ENCODE results near the gene KSR1. TPM values are rescaled to one million over a fixed set of nuclear protein-coding genes. Genes with fewer than 3 reads are reported as not detected.
A peak's percentile ranks its signal among the peaks of the same experiment; 100 is the strongest.

KSR1 gene
- total and polyA plus RNA-seq, 11 donors, result 6.1 to 31.1 (median 7.5) TPM

DNA sequence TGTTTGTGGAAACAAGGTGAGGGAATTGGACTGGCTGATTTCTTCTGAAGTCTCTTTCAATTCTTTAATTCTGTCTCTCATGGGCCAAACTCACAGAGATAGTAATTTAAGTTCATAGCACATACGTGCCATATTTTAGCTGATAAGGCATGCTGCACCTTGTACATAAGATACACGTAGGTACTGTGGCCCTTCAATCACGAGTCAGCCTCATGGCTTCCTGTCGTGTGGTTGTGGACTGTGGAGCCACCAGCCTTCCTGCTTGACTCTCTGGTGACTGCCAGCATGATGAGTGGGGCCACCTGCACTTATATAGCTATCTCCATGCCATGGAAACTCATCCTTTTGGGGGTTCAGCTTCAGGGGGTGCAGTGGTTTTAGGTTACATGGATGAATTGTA is 25.1 kb downstream of the KSR1 start:
- Histone ChIP-seq H3K36me3 (no peaks in the 10 kb centered on the region), H3K27ac (no peak overlapping the region), H3K4me3 (no peak overlapping the region), H3K9me3 (no peaks in the 10 kb centered on the region), H3K4me1 (peaks cover 0 to 42% (median 10%) of the 10 kb centered on the region in 12 donors), H3K27me3 (no peaks in the 10 kb centered on the region)
- no peak for TF ChIP-seq POLR2A (IDR thresholded peaks at IDR 0.05)
- TF ChIP-seq, protein P1, sequence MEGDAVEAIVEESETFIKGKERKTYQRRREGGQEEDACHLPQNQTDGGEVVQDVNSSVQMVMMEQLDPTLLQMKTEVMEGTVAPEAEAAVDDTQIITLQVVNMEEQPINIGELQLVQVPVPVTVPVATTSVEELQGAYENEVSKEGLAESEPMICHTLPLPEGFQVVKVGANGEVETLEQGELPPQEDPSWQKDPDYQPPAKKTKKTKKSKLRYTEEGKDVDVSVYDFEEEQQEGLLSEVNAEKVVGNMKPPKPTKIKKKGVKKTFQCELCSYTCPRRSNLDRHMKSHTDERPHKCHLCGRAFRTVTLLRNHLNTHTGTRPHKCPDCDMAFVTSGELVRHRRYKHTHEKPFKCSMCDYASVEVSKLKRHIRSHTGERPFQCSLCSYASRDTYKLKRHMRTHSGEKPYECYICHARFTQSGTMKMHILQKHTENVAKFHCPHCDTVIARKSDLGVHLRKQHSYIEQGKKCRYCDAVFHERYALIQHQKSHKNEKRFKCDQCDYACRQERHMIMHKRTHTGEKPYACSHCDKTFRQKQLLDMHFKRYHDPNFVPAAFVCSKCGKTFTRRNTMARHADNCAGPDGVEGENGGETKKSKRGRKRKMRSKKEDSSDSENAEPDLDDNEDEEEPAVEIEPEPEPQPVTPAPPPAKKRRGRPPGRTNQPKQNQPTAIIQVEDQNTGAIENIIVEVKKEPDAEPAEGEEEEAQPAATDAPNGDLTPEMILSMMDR (IDR thresholded peaks at IDR 0.05), result no peak
- intact Hi-C loops (cut with DNase I), result loop anchor here in 1 of 10 donors (2.0 kb wide), 1 partner anchor 113 kb away; no protein-coding TSS in a partner anchor
- DNase-seq, result no peak
- WGBS, 4 donors, result 61 to 73% (median 69%) methylated on average over 4 of the region's 4 CpGs
- ATAC-seq, result no peak

DNA sequence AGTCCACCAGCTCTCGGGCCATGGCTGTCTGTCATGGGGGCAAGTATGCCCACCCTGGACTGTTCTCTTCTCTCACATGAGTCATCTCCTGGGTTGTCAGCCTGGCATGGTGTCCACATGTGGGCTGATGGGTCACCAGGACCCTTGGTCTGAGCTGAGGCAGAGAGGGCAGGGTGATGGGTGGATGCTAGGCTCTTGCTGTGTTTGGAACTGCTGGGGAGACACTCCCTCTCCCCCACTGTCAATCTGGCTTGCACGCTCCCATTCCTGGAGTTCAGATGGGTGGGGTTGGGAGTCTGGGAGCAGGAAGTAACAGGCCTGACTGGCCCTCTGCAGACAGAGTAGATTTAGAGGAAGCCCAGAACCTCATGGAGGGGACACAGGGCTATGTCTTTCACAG is 28.9 kb downstream of the KSR1 start:
- intact Hi-C loops (cut with DNase I), result loop anchor here in 1 of 10 donors (5.0 kb wide), 1 partner anchor 42 kb away; no protein-coding TSS in a partner anchor
- peak overlapping the region in 1 of 12 donors; percentile 15 for H3K27ac ChIP-seq
- H3K9me3 ChIP-seq, result no peaks in the 10 kb centered on the region
- WGBS, 4 donors, result 63 to 81% (median 71%) methylated on average over 2 of the region's 2 CpGs
- DNase-seq (no peak), ATAC-seq (peak in 2 of 4 donors; percentile 41 to 59)
- no peaks in the 10 kb centered on the region for H3K27me3 ChIP-seq
- H3K36me3 ChIP-seq, result no peaks in the 10 kb centered on the region
- H3K4me1 ChIP-seq, result peaks cover 0 to 58% (median 30%) of the 10 kb centered on the region in 12 donors
- TF ChIP-seq, protein P1 (IDR thresholded peaks at IDR 0.05), result no peak
- no peak for TF ChIP-seq POLR2A (IDR thresholded peaks at IDR 0.05)
- H3K4me3 ChIP-seq, result no peak overlapping the region

DNA sequence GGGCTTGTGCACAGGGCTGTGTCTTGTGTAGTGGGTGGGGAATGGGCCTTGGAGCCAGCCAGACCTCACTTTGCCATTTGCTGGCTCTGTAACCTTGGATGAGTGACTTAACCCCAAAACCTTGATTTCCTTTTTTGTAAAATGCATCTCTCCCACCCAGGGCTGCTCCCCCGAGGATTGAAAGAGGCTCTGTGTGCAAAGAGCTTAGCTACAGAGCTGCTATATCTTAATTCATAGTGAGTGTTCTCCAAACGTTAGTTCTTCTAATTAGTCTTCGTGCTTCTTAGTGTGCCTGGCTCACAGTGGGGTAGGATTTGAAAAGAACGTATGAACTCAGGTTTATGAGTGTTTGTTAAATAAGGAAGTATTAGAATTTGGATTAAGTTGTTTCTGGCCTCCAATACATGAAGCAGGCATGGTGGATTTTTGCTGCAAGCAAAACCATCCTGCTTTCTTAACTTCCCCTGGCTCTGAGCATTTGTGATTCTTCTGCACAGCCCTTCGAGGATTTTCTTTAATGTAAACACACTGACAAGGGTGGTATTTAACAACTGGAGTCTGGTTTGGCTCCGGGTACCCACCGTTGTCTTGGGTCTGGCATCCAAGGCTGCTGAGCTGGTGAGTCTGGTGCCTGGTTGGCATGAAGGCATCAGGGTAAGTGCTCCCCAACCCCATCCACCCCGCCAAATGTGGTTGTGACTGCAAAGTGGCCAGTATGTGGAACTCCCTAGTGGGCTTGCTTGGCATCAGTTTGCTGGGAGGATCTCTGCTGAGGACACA is 29.7 kb downstream of the KSR1 start:
- Histone ChIP-seq H3K27ac (peak overlapping the region in 1 of 12 donors; percentile 15), H3K36me3 (no peaks in the 10 kb centered on the region), H3K27me3 (no peaks in the 10 kb centered on the region), H3K4me3 (no peak overlapping the region), H3K9me3 (no peaks in the 10 kb centered on the region), H3K4me1 (peaks cover 0 to 59% (median 30%) of the 10 kb centered on the region in 12 donors)
- DNase-seq, result no peak
- 80 to 86% (median 85%) methylated on average over 8 of the region's 8 CpGs for WGBS, 4 donors
- no peak for ATAC-seq
- intact Hi-C loops (cut with DNase I), result loop anchor here in 1 of 10 donors (5.0 kb wide), 1 partner anchor 41 kb away; no protein-coding TSS in a partner anchor
- no peak for TF ChIP-seq POLR2A (IDR thresholded peaks at IDR 0.05)
- TF ChIP-seq, protein P1 (IDR thresholded peaks at IDR 0.05), result no peak

DNA sequence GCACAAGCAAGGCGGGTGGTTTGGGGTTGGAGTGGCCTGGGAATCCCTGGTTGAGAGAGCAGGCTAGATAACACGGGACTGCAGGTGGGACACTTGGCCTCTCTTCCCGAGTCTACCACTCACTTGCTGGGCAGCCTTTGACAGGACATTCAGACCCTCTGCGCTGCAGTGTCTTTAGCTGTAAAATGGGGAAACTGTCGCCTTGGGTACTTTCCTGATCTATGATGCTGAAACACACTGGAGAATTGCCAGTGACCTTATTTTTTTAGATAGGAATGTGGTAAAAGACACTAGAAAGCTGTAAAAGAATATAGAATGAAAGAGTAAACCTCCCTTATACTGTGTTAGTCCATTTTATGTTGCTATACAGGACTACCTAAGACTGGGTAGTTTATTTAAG is 30.5 kb downstream of the KSR1 start:
- TF ChIP-seq, protein P1 (IDR thresholded peaks at IDR 0.05), result no peak
- no peak for TF ChIP-seq POLR2A (IDR thresholded peaks at IDR 0.05)
- intact Hi-C loops (cut with DNase I), result loop anchor here in 1 of 10 donors (5.0 kb wide), 1 partner anchor 41 kb away; no protein-coding TSS in a partner anchor

More for the DNA sequence above, 30.5 kb downstream of the KSR1 start:
- ATAC-seq, result no peak
- DNase-seq, result no peak
- H3K36me3 ChIP-seq, result no peaks in the 10 kb centered on the region
- H3K27ac ChIP-seq, result no peak overlapping the region
- H3K4me3 ChIP-seq, result no peak overlapping the region
- WGBS, 4 donors, result 92 to 94% (median 92%) methylated on average over 4 to 5 of the region's 5 CpGs
- no peaks in the 10 kb centered on the region for H3K9me3 ChIP-seq
- no peaks in the 10 kb centered on the region for H3K27me3 ChIP-seq
- H3K4me1 ChIP-seq, result peaks cover 0 to 56% (median 30%) of the 10 kb centered on the region in 12 donors
